Measurements from ENCODE around the gene TRAPPC12. TPM values are rescaled to one million over a fixed set of nuclear protein-coding genes. Genes with fewer than 3 reads are reported as not detected.

Gene TRAPPC12
- total RNA-seq, 1 experiment from 2014 or later = 86.0 TPM

GRCh38 chr2:3399381-3399780 lies 19.9 kb downstream of the TRAPPC12 start:
- WGBS (ENCODE audit: extremely low coverage, insufficient read length, low lambda C conversion rate) = no CpG with 5 or more reads among the region's 3 CpGs
- H3T11ph ChIP-seq (ENCODE audit: low read length) = no peak overlapping the region
- no peak overlapping the region for H2BK12ac ChIP-seq (ENCODE audit: insufficient read length, low read depth, low read length)
- H2AFZ ChIP-seq (ENCODE audit: low read length) = no peak overlapping the region
- no peak overlapping the region for H2BK20ac ChIP-seq (ENCODE audit: low read depth, low read length, poor library complexity, severe bottlenecking)
- no peak for TF ChIP-seq CTCF (conservative IDR thresholded peaks at IDR 0.05)
- peaks cover 2% of the 10 kb centered on the region for H3K79me1 ChIP-seq (ENCODE audit: insufficient read depth, low read depth, low read length, poor library complexity, severe bottlenecking)
- H3K9me3 ChIP-seq (ENCODE audit: control insufficient read depth, low read depth, low read length) = no peaks in the 10 kb centered on the region
- H4K8ac ChIP-seq (replicated peaks; ENCODE audit: insufficient read length, low read depth, low read length) = no peak overlapping the region
- no peak overlapping the region for H3K27ac ChIP-seq (ENCODE audit: insufficient read length, low read depth, low read length)
- Mint-ChIP-seq H3K4me1 (peaks cover 15 to 22% of the 10 kb centered on the region in 2 experiments), H3K27ac (peak overlapping the region; percentile 20 to 74 (median 60); a peak in 5 of 7 replicates), H3K4me3 (peak overlapping the region in 1 of 2 experiments; percentile 57; a peak in 3 of 5 replicates), H3K27me3 (ENCODE audit: low read depth) (no peaks in the 10 kb centered on the region), H3K9me3 (peaks cover 25% of the 10 kb centered on the region in 2 experiments), H3K36me3 (ENCODE audit: insufficient read depth in 1 of 3, low read depth in 3 of 3) (peaks cover 37 to 62% (median 61%) of the 10 kb centered on the region in 3 experiments)
- no peak overlapping the region for H3K18ac ChIP-seq (ENCODE audit: insufficient read length, low read depth, low read length)
- H2AK5ac ChIP-seq (ENCODE audit: insufficient read length, low read length) = no peak overlapping the region
- H3K79me2 ChIP-seq (ENCODE audit: insufficient read depth, low read length) = no peaks in the 10 kb centered on the region
- no peaks in the 10 kb centered on the region for H3K27me3 ChIP-seq (ENCODE audit: insufficient read depth, low read length)
- no peak overlapping the region for H3K56ac ChIP-seq (ENCODE audit: insufficient read length, low read depth, low read length)
- H3K9ac ChIP-seq (ENCODE audit: extremely low read depth, insufficient read length, low read length) = no peak overlapping the region
- H4K20me1 ChIP-seq (ENCODE audit: control insufficient read depth, insufficient read depth, insufficient read length) = no peaks in the 10 kb centered on the region
- no peak overlapping the region for H3K4me2 ChIP-seq (ENCODE audit: insufficient read depth, insufficient read length, low read length)
- no peak overlapping the region for H3K4ac ChIP-seq (ENCODE audit: low read depth, low read length)
- no peak overlapping the region for H2BK5ac ChIP-seq (ENCODE audit: insufficient read length, low read length)
- no peak for DNase-seq
- H4K91ac ChIP-seq (ENCODE audit: insufficient read length, low read depth, low read length) = no peak overlapping the region
- H4K5ac ChIP-seq (ENCODE audit: insufficient read length, low read depth, low read length) = no peak overlapping the region
- no peaks in the 10 kb centered on the region for H3K23me2 ChIP-seq (ENCODE audit: insufficient read length, low read depth, low read length, poor library complexity, severe bottlenecking)
- H3K14ac ChIP-seq (ENCODE audit: insufficient read depth, low read length) = no peak overlapping the region
- H3K23ac ChIP-seq (ENCODE audit: insufficient read length, low read depth, low read length) = no peak overlapping the region
- no peak overlapping the region for H2BK15ac ChIP-seq (ENCODE audit: low read depth, low read length)
- no peaks in the 10 kb centered on the region for H3K4me1 ChIP-seq (ENCODE audit: insufficient read depth, low read length)
- H2BK120ac ChIP-seq (ENCODE audit: low read depth, low read length, poor library complexity, severe bottlenecking) = no peak overlapping the region

Measured in H9 (cell line).